HL-60/S4 (cell line): ENCODE data around the gene RTL10.
"Not testable (repeated sequence)": the region's sequence is repeated elsewhere in the genome, so short reads cannot be mapped to it uniquely, and the experiment has no call there.

Source experiments
- in situ Hi-C: fragments of 300-500 bp; cut with MboI; formaldehyde crosslinking; loops from 2 replicates; pipeline ENCODE4 v1.14.3; 2022; ENCODE audit warnings: low sequenced_read_pairs

RTL10 gene

GRCh38 chr22:19889951-19890350 lies 35.3 kb upstream of the RTL10 start:
- in situ Hi-C loops, result no loop called here

GRCh38 chr22:19888131-19888746 lies 33.6 kb upstream of the RTL10 start:
- in situ Hi-C loops, result no loop called here

- in situ Hi-C loops, result no loop called here
These were observed 32.7 kb upstream of the RTL10 start for GRCh38 chr22:19887256-19887985.

- in situ Hi-C loops, result no loop called here
These were observed 32.1 kb upstream of the RTL10 start for GRCh38 chr22:19886605-19887255.

GRCh38 chr22:19885841-19886592 lies 31.3 kb upstream of the RTL10 start:
- in situ Hi-C loops, result no loop called here

GRCh38 chr22:19884954-19885751 lies 30.5 kb upstream of the RTL10 start:
- in situ Hi-C loops, result no loop called here

- in situ Hi-C loops, result no loop called here
These were observed 29.7 kb upstream of the RTL10 start for GRCh38 chr22:19884161-19884953.

- in situ Hi-C loops, result not testable (repeated sequence)
These were observed 28.8 kb upstream of the RTL10 start for GRCh38 chr22:19883446-19883845.

GRCh38 chr22:19882446-19883381 lies 28.0 kb upstream of the RTL10 start:
- in situ Hi-C loops, result no loop called here

- in situ Hi-C loops, result no loop called here
These were observed 26.3 kb upstream of the RTL10 start for GRCh38 chr22:19880786-19881569.

GRCh38 chr22:19879992-19880785 lies 25.5 kb upstream of the RTL10 start:
- in situ Hi-C loops, result no loop called here

GRCh38 chr22:19879643-19879991 lies 24.9 kb upstream of the RTL10 start:
- in situ Hi-C loops, result no loop called here

GRCh38 chr22:19879246-19879570 lies 24.5 kb upstream of the RTL10 start:
- in situ Hi-C loops, result no loop called here

- in situ Hi-C loops, result no loop called here
These were observed 24.0 kb upstream of the RTL10 start for GRCh38 chr22:19878461-19879245.

- in situ Hi-C loops, result no loop called here
These were observed 23.1 kb upstream of the RTL10 start for GRCh38 chr22:19877626-19878339.
